ENCODE data around the gene CDK10.
"Not testable (repeated sequence)": the region's sequence is repeated elsewhere in the genome, so short reads cannot be mapped to it uniquely, and the experiment has no call there.

Gene CDK10

GRCh38 chr16:89695875-89696669 lies 9.6 kb downstream of the CDK10 start:
- no peak for DNase-seq (ENCODE audit: low read depth in 1 of 2, low spot score in 1 of 2)

- no peak for DNase-seq (ENCODE audit: low read depth in 1 of 2, low spot score in 1 of 2)
These were observed 10.2 kb downstream of the CDK10 start for GRCh38 chr16:89696670-89697128.

GRCh38 chr16:89697161-89697615 lies 10.7 kb downstream of the CDK10 start:
- DNase-seq (ENCODE audit: low read depth in 1 of 2, low spot score in 1 of 2), result no peak

GRCh38 chr16:89697616-89698331 lies 11.3 kb downstream of the CDK10 start:
- DNase-seq (ENCODE audit: low read depth in 1 of 2, low spot score in 1 of 2), result no peak

GRCh38 chr16:89698717-89699116 lies 12.2 kb downstream of the CDK10 start:
- DNase-seq (ENCODE audit: low read depth in 1 of 2, low spot score in 1 of 2), result not testable (repeated sequence)

GRCh38 chr16:89699629-89700099 lies 13.2 kb downstream of the CDK10 start:
- not testable (repeated sequence) for DNase-seq (ENCODE audit: low read depth in 1 of 2, low spot score in 1 of 2)

- DNase-seq (ENCODE audit: low read depth in 1 of 2, low spot score in 1 of 2), result peak; percentile 90 to 95
These were observed 13.7 kb downstream of the CDK10 start for GRCh38 chr16:89700100-89700648.

GRCh38 chr16:89700649-89701424 lies 14.3 kb downstream of the CDK10 start:
- peak in 1 of 2 donors; percentile 29 for DNase-seq (ENCODE audit: low read depth in 1 of 2, low spot score in 1 of 2)

GRCh38 chr16:89701425-89702406 lies 15.2 kb downstream of the CDK10 start, which contains the start of gene SPATA2L:
TSS of gene SPATA2L (minus strand) at chr16:89701705. CDS start at chr16:89701232, 473 bp downstream.
- peak; percentile 95 to 98 for DNase-seq (ENCODE audit: low read depth in 1 of 2, low spot score in 1 of 2)

GRCh38 chr16:89704281-89704680 lies 17.8 kb downstream of the CDK10 start:
- no peak for DNase-seq (ENCODE audit: low read depth in 1 of 2, low spot score in 1 of 2)

GRCh38 chr16:89705006-89705405 lies 18.5 kb downstream of the CDK10 start:
- no peak for DNase-seq (ENCODE audit: low read depth in 1 of 2, low spot score in 1 of 2)

GRCh38 chr16:89706518-89707260 lies 20.2 kb downstream of the CDK10 start:
- no peak for DNase-seq (ENCODE audit: low read depth in 1 of 2, low spot score in 1 of 2)

- no peak for DNase-seq (ENCODE audit: low read depth in 1 of 2, low spot score in 1 of 2)
These were observed 21.2 kb downstream of the CDK10 start for GRCh38 chr16:89707695-89708094.

- no peak for DNase-seq (ENCODE audit: low read depth in 1 of 2, low spot score in 1 of 2)
These were observed 22.0 kb downstream of the CDK10 start for GRCh38 chr16:89708481-89708931.

- DNase-seq (ENCODE audit: low read depth in 1 of 2, low spot score in 1 of 2), result no peak
These were observed 22.7 kb downstream of the CDK10 start for GRCh38 chr16:89709166-89709565.

- DNase-seq (ENCODE audit: low read depth in 1 of 2, low spot score in 1 of 2), result no peak
These were observed 23.4 kb downstream of the CDK10 start for GRCh38 chr16:89709716-89710432.

- no peak for DNase-seq (ENCODE audit: low read depth in 1 of 2, low spot score in 1 of 2)
These were observed 24.4 kb downstream of the CDK10 start for GRCh38 chr16:89710709-89711564.
